Epithelial cell of esophagus (primary cell): ENCODE measurements around the gene OR2T1.
"Not testable (repeated sequence)": the region's sequence is repeated elsewhere in the genome, so short reads cannot be mapped to it uniquely, and the experiment has no call there.

Experiments
- DNase-seq: peaks from one replicate; pipeline ENCODE4 v3.0.0; 2010; ENCODE audit warnings: low read depth
- H3K4me3 ChIP-seq: 2 replicates; pipeline ENCODE4 v1.5.1; 2011; ENCODE audit warnings: mild to moderate bottlenecking, low read length, control low read depth
- TF ChIP-seq, protein P1 (sequence below): IDR thresholded peaks from 2 replicates; pipeline ENCODE4 v1.5.1; 2011; ENCODE audit warnings: low read depth, mild to moderate bottlenecking, low read length, control low read depth, inconsistent platforms; ENCODE audit not compliant: insufficient read depth; ENCODE audit errors: missing control alignments

Gene OR2T1

DNA sequence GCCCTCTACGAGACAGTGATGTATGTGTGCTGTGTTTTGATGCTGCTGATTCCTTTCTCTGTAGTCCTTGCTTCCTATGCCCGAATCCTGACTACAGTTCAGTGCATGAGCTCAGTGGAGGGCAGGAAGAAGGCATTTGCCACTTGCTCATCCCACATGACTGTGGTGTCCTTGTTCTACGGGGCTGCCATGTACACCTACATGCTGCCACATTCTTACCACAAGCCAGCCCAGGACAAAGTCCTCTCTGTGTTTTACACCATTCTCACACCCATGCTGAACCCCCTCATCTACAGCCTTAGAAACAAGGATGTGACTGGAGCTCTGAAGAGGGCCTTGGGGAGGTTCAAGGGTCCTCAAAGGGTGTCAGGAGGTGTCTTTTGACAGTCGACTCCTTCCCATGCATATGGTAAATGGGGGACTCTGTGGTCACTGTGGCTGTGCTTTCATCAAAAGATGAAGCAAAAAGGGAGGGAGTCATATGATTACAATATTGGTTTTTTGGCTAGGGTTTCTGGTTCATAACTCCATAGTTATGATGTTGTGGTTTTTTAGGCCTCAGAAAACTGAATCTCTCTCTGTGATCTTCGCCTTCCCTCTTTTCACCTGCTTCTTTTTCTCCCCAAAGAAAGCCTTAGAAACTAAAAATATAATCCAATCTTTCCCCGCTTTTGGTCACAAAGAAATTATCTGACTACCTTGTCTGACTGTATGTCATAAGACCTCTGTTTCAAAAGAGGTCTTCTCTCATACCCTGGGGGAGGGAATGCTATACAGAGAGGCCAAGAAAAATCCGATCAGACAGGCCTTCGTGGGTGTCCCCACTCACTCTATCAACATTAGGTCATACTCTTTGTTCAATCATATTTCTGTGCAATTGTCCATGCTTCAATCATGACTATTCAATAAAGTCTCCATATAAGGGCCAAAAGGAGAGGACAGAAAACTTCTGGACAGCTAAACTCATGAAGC is 4.2 kb downstream of the OR2T1 start:
- DNase-seq: no peak

DNA sequence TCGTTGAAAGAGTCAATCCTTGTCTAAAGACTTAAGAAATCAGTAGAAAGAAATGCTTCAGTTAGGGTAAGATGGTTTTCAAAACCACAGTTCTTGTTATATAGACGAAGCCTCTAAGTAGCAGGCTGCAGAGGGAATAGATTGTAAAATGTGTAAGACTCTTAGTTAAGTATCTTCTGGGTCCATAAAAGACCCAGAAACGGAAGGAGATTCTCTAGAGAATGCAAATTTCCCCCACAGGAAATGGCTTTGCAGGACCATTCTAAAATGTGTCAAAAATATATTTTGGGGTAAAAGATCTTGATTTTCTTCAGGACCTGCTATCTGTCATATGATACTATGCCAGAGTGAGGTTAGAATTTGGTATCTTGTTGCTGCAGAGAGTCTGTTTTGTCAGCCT is 13.4 kb downstream of the OR2T1 start:
- DNase-seq: no peak
- TF ChIP-seq, protein P1, sequence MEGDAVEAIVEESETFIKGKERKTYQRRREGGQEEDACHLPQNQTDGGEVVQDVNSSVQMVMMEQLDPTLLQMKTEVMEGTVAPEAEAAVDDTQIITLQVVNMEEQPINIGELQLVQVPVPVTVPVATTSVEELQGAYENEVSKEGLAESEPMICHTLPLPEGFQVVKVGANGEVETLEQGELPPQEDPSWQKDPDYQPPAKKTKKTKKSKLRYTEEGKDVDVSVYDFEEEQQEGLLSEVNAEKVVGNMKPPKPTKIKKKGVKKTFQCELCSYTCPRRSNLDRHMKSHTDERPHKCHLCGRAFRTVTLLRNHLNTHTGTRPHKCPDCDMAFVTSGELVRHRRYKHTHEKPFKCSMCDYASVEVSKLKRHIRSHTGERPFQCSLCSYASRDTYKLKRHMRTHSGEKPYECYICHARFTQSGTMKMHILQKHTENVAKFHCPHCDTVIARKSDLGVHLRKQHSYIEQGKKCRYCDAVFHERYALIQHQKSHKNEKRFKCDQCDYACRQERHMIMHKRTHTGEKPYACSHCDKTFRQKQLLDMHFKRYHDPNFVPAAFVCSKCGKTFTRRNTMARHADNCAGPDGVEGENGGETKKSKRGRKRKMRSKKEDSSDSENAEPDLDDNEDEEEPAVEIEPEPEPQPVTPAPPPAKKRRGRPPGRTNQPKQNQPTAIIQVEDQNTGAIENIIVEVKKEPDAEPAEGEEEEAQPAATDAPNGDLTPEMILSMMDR: no peak
- H3K4me3 ChIP-seq: no peak overlapping the region

More for the DNA sequence above, 4.2 kb downstream of the OR2T1 start:
- TF ChIP-seq, protein P1: no peak
- H3K4me3 ChIP-seq: no peak overlapping the region

DNA sequence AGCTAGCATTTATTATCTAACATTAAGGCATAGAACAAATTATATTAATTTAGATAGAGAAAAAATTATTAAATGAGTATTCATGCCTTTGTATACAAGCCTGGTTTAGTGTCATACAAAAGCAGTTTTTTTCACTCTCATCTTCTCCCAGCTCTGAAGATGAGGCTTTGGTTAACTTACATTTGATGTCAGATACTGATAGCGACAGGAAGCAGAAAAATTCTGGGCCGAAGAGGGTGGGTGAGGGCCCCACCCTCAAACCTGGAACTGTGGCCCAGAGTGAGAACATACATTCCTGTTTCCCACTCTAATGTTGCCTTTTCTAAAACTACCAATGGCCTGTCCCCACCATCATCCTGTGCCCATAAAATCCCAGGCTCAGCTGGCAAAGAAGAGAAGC is 15.0 kb downstream of the OR2T1 start:
- no peak for DNase-seq
- TF ChIP-seq, protein P1: no peak
- H3K4me3 ChIP-seq: no peak overlapping the region

DNA sequence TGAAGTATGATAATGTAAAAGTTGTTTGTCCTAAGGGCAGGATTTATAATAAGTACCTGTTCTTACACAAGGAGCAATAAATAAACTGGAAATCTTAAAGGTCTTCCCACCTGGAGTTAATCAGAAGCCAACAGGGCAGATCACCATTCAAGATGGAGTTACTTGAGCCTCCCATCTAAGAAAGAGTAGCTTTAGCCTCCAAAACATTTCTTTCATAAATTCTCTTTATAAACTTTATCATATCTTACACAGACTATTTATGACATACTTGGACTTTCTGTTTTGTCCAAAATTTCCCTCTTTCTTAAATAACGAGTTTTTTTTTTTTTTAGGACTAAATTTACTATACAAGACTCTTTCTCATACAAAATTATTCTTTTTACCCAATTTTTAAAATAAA is 18.5 kb downstream of the OR2T1 start:
- H3K4me3 ChIP-seq: no peak overlapping the region
- no peak for DNase-seq
- TF ChIP-seq, protein P1: no peak

DNA sequence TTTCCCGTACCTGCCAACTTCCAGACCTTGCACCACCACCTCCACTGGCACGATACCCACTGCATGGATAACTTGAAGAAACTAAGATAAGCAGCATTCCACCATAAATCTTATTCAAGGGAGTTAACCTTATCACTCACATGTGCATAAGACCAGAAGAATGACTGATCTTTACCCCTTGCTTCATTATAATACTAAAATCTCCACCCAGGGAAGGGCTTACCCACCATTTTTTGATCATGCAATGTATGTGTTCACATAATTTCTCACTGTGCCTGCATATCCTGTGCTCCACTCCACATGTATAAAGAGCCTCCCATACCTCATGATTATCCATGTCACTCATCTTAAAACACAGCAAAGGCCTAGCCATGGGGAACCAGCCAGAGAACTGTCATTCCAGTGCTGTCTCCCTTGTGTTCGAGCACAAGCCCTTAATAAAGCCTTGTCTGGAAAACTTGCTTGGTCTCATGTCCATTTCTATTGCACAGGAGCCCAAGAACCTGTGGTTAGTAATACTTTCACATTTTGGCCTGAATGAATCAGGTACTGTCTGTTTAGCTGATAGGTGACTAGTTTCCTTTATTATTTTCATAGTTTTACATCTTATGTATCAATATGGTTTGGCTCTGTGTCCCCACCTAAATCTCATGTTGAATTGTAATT is 24.8 kb downstream of the OR2T1 start:
- DNase-seq, H3K4me3 ChIP-seq: not testable (repeated sequence)

DNA sequence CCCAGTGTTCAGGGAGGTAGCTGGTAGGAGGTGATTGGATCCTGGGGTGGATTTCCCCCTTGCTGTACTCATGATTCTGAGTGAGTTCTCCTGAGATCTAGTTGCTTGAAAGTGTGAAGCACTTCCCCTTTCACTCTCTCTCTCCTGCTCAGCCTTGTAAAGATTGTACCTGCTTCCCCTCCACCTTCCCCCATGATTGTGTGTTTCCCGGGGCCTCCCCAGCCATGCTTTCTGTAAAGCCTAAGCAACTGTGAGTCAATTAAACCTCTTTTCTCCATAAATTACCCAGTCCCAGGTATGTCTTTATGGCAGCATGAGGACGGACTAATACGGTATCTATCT is 25.3 kb downstream of the OR2T1 start:
- DNase-seq, H3K4me3 ChIP-seq: not testable (repeated sequence)

DNA sequence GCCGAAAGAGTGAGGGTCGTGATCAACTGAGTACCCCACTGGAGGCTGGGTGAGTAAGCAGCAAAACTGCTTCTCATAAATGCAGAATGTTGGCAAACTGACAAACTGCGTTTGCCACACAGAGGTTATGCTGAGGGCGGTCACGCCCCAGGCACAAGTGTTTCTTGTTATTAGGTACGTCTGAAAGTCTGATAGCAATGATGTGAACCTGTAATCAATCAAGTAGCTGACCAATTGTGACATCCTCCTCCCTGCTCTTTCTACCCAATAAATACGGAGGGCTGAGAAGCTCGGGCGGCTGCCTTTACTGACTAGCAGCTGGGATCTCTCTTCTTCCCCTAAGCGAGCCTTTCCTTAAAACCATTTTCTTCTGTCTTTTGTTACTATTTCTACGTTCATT is 28.8 kb downstream of the OR2T1 start:
- not testable (repeated sequence) for DNase-seq, H3K4me3 ChIP-seq

DNA sequence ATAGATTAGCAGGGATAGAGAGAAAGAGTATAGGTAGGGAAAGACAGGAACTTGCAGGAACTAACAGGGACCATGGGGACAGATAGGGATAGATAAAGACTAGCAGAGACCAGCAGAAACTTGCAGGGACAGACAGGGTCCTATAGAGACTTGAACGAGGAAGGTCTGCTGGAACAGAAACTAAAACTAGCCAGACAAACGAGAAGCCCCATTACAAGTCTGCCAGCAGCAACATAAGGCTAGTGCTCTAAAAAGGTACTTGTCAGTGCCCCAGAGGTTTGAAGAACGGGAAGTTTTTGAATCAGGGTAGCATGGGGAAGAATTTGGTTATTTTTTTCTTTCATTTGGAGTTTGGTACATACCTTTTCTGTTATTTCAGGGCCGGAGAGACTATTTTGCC is 29.4 kb downstream of the OR2T1 start:
- H3K4me3 ChIP-seq, DNase-seq: not testable (repeated sequence)

DNA sequence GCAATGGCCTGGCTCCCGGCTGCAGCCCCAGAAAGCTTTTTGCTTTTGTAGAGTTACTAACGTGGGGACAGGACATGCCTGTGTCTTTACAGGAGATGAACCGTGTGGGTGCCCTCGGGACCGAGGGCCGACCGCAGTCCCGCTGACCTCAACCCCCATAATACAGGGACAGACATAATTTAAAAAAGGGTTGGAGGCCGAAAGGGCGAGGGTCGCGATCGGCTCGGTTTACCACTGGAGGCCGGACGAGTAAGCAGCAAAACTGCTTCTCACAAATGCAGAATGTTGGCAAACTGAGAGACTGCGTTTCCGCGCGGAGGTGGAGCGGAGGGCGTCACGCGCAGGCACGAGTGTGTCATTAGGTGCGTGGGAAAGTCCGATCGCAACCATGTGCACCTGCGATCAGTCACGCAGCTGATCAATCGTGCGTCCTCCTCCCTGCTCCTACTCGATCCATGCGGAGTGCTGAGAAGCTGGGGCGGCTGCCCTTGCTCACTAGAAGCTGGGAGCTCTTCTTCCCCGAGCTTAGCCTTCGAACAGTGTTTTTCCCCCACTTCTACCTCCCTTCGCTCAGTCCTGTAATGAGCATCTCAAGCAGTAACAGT is 31.1 kb downstream of the OR2T1 start:
- H3K4me3 ChIP-seq, DNase-seq: not testable (repeated sequence)

DNA sequence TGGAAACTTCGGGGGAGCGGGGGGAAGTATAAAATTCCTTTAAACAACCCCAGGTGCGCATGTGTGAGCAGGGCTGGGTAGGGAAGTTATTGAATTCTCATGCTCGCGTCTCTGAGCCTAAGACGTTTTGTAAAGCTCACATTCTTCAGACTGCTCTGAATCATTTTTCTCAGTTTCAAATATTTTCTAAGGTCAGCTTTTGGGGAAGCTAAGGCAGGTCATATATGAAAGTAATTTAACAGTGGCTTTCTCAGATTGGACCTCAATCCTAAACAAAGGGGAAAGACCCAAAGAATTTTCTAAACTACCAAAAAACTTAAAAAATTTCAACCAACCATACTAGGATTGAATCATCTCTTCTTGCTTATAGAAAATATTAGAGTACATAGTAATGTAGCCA is 32.1 kb downstream of the OR2T1 start:
- H3K4me3 ChIP-seq, DNase-seq: not testable (repeated sequence)

DNA sequence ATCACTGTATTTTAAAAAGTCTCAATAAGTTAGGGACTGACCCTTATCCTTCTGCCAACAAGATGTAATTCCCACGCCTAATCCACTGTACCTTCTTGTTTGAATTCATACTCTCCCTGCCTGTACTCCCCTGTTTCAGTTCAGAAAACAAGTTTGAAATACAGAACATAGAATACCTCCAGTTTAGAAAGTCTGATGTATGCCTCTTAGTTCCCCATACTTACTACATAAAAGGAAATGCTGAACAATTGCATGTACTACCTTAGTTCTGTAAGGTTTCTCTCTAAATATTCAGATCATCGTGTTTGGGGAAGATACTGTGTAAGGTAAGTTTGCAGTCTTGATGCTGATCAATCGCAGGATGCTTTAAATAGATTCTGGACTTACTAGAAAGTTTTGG is 33.5 kb downstream of the OR2T1 start:
- not testable (repeated sequence) for H3K4me3 ChIP-seq, DNase-seq

DNA sequence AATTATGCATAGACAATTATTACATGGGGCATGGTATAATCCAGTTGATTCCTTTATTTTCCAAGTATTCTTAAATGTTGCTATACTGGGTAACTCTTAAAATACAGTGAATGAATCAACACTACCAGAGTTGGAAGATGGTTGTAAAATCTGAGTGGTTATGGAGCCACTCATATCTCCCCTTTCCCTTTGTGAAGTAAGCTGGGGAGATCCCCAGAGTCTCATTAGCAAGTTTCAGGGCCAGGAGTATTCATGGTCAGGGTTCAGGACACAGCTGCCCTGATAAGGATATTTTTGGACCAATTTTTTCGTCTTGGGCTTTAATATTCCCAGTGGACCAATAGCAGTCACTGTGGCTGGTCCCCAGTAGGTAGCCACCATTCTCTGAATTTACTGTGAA is 35.8 kb downstream of the OR2T1 start:
- not testable (repeated sequence) for DNase-seq, H3K4me3 ChIP-seq

DNA sequence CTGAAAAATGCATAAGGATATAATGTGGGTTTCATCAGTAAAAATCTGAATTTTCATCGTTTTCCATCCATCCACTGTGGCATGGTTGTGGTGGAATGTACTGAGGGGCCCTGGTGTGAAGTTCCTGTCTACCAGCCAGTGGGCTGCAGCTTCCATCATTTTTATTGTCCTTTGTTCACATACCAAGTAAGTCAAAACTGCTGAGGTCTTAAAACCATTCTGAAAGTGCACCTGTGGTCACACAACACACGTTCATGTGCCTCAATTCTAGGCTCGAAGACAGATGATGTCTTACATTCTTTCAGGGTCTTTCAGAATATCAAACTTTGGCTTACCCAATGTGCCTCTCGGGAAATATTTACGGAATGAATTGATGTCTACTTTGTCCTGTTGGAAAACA is 36.4 kb downstream of the OR2T1 start:
- not testable (repeated sequence) for H3K4me3 ChIP-seq, DNase-seq

DNA sequence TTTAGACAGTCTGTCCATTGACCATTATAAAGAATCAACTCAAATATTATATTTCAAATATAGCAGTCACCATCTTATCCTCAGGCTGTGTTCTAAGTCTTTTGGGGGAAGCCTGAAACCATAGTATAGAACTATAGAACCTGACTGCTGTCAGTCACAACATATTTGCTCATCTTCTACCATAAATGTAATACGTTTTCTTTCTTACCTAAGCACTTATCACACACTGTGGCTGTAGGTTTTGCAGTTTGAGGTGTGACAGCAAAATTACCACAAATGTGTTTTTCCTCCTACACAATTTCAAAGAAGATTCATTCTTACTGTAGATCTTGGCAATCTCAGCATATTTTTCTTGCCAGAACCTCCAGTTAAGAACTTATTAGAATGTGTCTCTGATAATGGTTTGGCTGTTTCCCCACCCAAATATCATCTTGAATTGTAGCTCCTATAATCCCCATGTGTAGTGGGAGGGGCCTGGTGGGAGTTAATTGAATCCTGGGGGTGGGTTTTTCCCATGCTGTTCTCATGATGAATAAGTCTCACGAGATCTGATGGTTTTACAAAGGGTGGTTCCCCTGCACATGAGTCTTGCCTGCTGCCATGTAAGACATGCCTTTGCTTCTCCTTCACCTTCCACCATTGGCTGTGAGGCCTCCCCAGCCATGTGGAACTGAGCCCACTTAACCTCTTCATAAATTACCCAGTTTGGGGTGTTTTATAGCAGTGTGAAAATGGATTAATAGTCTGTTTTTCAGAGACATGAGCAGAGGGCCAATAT is 39.8 kb downstream of the OR2T1 start:
- not testable (repeated sequence) for DNase-seq, H3K4me3 ChIP-seq
